ENCODE data around the gene PFDN1. TPM values are rescaled to one million over a fixed set of nuclear protein-coding genes. Genes with fewer than 3 reads are reported as not detected.

PFDN1 gene
- total RNA-seq, 1 experiment from 2014 or later = 91.9 TPM

GRCh38 chr5:140266471-140267200, 36.3 kb downstream of the PFDN1 start:
- H3K79me2 ChIP-seq (ENCODE audit: low read length) = peaks cover 35% of the 10 kb centered on the region; the same call in 1 of the 2 replicates
- BruUV-seq (replicated peaks) = no TSS peak
- DNase-seq (no peak), ATAC-seq (no peak)
- TF ChIP-seq EZH2phosphoT487 (IDR thresholded peaks at IDR 0.05; ENCODE audit: borderline replicate concordance, low read length) (no peak), EZH2 (IDR thresholded peaks at IDR 0.05; ENCODE audit: low read length, unreplicated experiment) (no peak), CTCF (conservative IDR thresholded peaks at IDR 0.05; ENCODE audit: low read depth, low read length) (no peak)
- CTCF ChIA-PET = no interaction called here
- POLR2A ChIA-PET (ENCODE audit: unreplicated experiment) = no interaction called here
- H3K27ac ChIP-seq (ENCODE audit: low read length) = no peak overlapping the region
- no peak overlapping the region for H3K4me2 ChIP-seq (ENCODE audit: low read length)
- H3F3A ChIP-seq (ENCODE audit: low read length, unreplicated experiment) = no peaks in the 10 kb centered on the region
- intact Hi-C loops (cut with micrococcal nuclease) = no loop called here
- no peaks in the 10 kb centered on the region for H3K9me2 ChIP-seq (replicated peaks; ENCODE audit: low read length)
- no peaks in the 10 kb centered on the region for H3K27me3 ChIP-seq (ENCODE audit: low read length)
- no peaks in the 10 kb centered on the region for H3K36me3 ChIP-seq (ENCODE audit: low read depth, low read length)
- no peak overlapping the region for H3K4me3 ChIP-seq (ENCODE audit: low read length)
- no peak overlapping the region for H3K9ac ChIP-seq (ENCODE audit: low read length)
- peaks cover 10% of the 10 kb centered on the region for H3K4me1 ChIP-seq (ENCODE audit: insufficient read depth, low read length)
- H3K9me3 ChIP-seq (ENCODE audit: low read length) = no peaks in the 10 kb centered on the region
- no peaks in the 10 kb centered on the region for H4K20me1 ChIP-seq (ENCODE audit: low read length)
- H2AFZ ChIP-seq (ENCODE audit: low read length) = no peak overlapping the region

- intact Hi-C loops (cut with micrococcal nuclease) = no loop called here
- ChIA-PET POLR2A (ENCODE audit: unreplicated experiment) (no interaction called here), CTCF (no interaction called here)
- no peak overlapping the region for H2AFZ ChIP-seq (ENCODE audit: low read length)
- peaks cover 18% of the 10 kb centered on the region for H3K4me1 ChIP-seq (ENCODE audit: insufficient read depth, low read length)
- no peaks in the 10 kb centered on the region for H4K20me1 ChIP-seq (ENCODE audit: low read length)
- peaks cover 32% of the 10 kb centered on the region for H3K79me2 ChIP-seq (ENCODE audit: low read length)
- no peak overlapping the region for H3K27ac ChIP-seq (ENCODE audit: low read length)
- BruUV-seq (replicated peaks) = no TSS peak
- no peaks in the 10 kb centered on the region for H3K9me3 ChIP-seq (ENCODE audit: low read length)
- TF ChIP-seq CTCF (conservative IDR thresholded peaks at IDR 0.05; ENCODE audit: low read depth, low read length) (no peak), EZH2phosphoT487 (IDR thresholded peaks at IDR 0.05; ENCODE audit: borderline replicate concordance, low read length) (no peak), EZH2 (IDR thresholded peaks at IDR 0.05; ENCODE audit: low read length, unreplicated experiment) (no peak)
- H3K36me3 ChIP-seq (ENCODE audit: low read depth, low read length) = no peaks in the 10 kb centered on the region
- H3K27me3 ChIP-seq (ENCODE audit: low read length) = no peaks in the 10 kb centered on the region
- DNase-seq (no peak), ATAC-seq (no peak)
- H3K9me2 ChIP-seq (replicated peaks; ENCODE audit: low read length) = no peaks in the 10 kb centered on the region
- H3F3A ChIP-seq (ENCODE audit: low read length, unreplicated experiment) = no peaks in the 10 kb centered on the region
- H3K4me3 ChIP-seq (ENCODE audit: low read length) = no peak overlapping the region
- no peak overlapping the region for H3K9ac ChIP-seq (ENCODE audit: low read length)
- no peak overlapping the region for H3K4me2 ChIP-seq (ENCODE audit: low read length)
Observed at GRCh38 chr5:140265845-140266244, 37.1 kb downstream of the PFDN1 start.

- Histone ChIP-seq H3F3A (ENCODE audit: low read length, unreplicated experiment) (no peaks in the 10 kb centered on the region), H2AFZ (ENCODE audit: low read length) (no peak overlapping the region), H3K4me3 (ENCODE audit: low read length) (no peak overlapping the region), H3K9ac (ENCODE audit: low read length) (no peak overlapping the region), H3K36me3 (ENCODE audit: low read depth, low read length) (peaks cover 15% of the 10 kb centered on the region), H3K79me2 (ENCODE audit: low read length) (peaks cover 59% of the 10 kb centered on the region), H3K27ac (ENCODE audit: low read length) (no peak overlapping the region), H3K4me1 (ENCODE audit: insufficient read depth, low read length) (peaks cover 26% of the 10 kb centered on the region), H3K27me3 (ENCODE audit: low read length) (no peaks in the 10 kb centered on the region), H3K9me3 (ENCODE audit: low read length) (no peaks in the 10 kb centered on the region), H4K20me1 (ENCODE audit: low read length) (no peaks in the 10 kb centered on the region), H3K9me2 (replicated peaks; ENCODE audit: low read length) (no peaks in the 10 kb centered on the region), H3K4me2 (ENCODE audit: low read length) (no peak overlapping the region)
- ChIA-PET POLR2A (ENCODE audit: unreplicated experiment) (no interaction called here), CTCF (no interaction called here)
- DNase-seq = no peak
- intact Hi-C loops (cut with micrococcal nuclease) = loop anchor here (5.0 kb wide), 2 partner anchors 34 to 49 kb away; no protein-coding TSS in a partner anchor
- no peak for ATAC-seq
- TF ChIP-seq EZH2phosphoT487 (IDR thresholded peaks at IDR 0.05; ENCODE audit: borderline replicate concordance, low read length) (no peak), EZH2 (IDR thresholded peaks at IDR 0.05; ENCODE audit: low read length, unreplicated experiment) (no peak), CTCF (conservative IDR thresholded peaks at IDR 0.05; ENCODE audit: low read depth, low read length) (no peak)
- BruUV-seq (replicated peaks) = no TSS peak
Observed at GRCh38 chr5:140262839-140263238, 40.1 kb downstream of the PFDN1 start.
